ENCODE data around the gene DYNLT4.

GRCh38 chr1:44792736-44793502 is 14.2 kb downstream of the DYNLT4 start:
- TF ChIP-seq THAP7 (CRISPR knock-in tag; IDR thresholded peaks at IDR 0.05) = no peak
- TF ChIP-seq SRSF4 (IDR thresholded peaks at IDR 0.05; ENCODE audit: low read depth, low read length, poor library complexity, severe bottlenecking) = no peak
- no peak for TF ChIP-seq CREB1 (IDR thresholded peaks at IDR 0.05)
- TF ChIP-seq CREB1 (CRISPR knock-in tag; IDR thresholded peaks at IDR 0.05) = no peak
- TF ChIP-seq MEIS2 (CRISPR knock-in tag; IDR thresholded peaks at IDR 0.05) = no peak
- TF ChIP-seq MXI1 (IDR thresholded peaks at IDR 0.05; ENCODE audit: borderline replicate concordance, low read depth, low read length) = no peak
- no peak for TF ChIP-seq ZNF180 (CRISPR knock-in tag; IDR thresholded peaks at IDR 0.05; ENCODE audit: borderline replicate concordance, low read depth)
- TF ChIP-seq, protein P1, sequence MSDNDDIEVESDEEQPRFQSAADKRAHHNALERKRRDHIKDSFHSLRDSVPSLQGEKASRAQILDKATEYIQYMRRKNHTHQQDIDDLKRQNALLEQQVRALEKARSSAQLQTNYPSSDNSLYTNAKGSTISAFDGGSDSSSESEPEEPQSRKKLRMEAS (IDR thresholded peaks at IDR 0.05) = no peak
- TF ChIP-seq RAD21 (CRISPR knock-in tag; IDR thresholded peaks at IDR 0.05) = no peak
